GM18507 (cell line): Measurements from ENCODE around the gene CLEC4F.
"Not testable (repeated sequence)": the region's sequence is repeated elsewhere in the genome, so short reads cannot be mapped to it uniquely, and the experiment has no call there.

ENCODE experiments used
- DNase-seq: peaks from one replicate; pipeline ENCODE4 v3.0.0; 2011; ENCODE audit warnings: low read depth; ENCODE audit not compliant: insufficient read length; ENCODE audit errors: extremely low spot score
- FAIRE-seq: peaks from 2 replicates; lab custom pipeline; 2011; peaks lifted over from hg19 to GRCh38; lab: Jason Lieb, UNC

The CLEC4F gene

DNA sequence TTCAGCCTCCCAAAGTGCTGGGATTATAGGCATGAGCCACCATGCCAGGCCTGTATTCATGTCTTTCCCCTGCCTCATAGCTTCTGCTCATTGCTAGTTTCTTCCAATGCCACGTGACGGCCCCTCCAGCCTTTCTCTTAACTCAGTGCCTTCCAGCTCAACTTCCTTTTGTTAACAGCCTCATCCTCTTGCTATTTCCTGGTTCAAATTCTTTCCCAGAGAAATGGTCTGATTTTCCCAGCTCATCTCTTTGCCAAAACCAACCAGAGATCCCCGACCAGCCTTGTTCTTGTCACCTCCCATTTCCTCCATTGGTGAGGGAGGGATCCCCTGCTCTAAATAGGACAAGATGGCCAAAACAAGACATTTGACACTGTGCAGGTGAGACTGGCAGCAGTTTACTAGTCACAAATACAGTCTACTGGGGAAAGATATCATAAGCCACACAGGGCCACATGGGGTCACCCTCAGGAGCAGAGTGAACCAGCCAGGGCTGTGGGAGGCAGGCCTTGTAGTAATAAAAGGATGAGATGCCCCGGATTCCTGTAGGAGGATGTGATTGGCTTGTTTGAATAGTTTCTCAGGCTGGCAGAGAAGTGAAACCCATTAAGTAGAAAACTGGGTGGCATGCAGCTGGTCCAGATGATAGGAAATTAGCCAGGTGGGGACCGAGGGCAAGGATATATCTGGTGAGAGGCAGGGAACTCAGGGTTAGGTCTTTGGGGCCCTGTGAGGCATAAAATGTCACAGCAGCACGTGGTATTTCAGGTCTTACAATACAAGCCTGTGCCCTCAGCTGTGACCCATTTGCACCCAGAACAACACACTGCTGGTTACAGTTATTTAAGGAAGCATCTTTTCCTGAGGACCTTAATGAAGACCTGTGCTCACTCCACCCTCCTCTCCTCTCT, 8.8 kb upstream of the CLEC4F start:
- FAIRE-seq (no peak), DNase-seq (no peak)

DNA sequence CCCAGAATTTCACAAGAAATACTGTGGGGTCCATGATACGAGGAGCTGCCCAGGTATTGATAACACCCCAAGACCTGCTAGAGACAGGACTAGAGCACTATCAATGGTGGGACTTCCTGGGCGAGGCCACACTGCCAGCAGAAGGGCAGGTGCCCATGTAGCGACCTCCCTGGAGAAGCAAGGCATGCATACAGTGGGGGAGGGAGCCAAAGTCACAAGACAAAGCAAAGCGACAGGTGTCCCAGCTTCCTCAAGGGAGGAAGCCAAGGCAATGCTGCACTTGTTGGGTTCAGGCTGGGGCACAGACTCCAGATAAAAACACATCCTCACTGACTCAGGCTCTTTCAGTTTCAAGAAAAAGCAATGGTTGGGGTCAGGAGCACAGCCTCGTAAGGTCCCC, 7.7 kb upstream of the CLEC4F start:
- DNase-seq, result no peak
- no peak for FAIRE-seq

DNA sequence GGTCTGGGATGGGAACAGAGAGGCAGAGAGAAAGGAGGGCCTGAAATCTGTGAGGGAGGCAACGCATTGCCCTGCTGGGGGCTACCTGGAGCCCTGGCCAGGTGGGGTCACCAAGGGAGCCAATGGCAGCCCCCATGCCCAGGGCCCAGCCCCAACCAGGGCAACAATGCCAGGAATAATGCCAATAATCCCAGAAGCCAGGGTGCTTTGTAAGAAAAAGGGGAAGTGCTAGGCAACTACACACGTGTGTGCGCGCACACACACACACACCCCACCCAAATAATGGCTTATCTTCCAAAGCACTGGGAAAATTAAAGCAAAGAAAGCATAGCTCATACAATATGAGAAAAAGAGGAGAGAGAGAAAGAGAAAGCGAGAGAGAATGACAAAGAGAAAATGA, 7.0 kb upstream of the CLEC4F start:
- DNase-seq (no peak), FAIRE-seq (no peak)

DNA sequence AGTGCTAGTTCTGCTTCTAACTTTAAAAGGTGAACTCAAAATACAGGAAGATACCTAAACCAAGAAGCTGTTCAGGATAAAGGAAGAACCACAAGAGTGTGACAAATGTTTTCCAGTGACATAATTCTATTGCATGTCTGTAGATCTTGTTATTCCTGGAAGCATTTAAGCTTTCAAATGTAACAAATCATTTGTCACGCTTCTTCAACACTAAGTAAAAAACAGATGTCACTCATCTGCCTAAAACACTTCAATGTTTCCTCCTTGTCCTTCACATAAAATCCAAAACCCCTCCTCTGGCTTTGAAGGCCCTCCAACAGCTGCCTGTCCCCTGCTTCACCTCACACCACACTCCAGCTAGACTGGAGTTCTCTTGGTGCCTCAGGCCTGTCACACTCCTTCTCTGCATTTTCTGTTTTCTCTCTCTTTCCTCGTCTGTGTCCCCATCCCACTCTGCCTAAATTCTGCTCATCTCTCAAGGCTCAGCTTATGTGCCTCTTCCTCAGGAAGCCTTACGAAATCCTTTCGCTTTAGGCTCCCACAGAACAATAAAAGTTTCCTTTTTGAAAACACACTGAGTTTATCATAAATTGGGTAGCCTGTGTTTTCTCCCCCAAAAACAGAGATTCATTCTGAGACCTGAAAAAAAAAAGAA, 6.4 kb upstream of the CLEC4F start:
- DNase-seq (no peak), FAIRE-seq (no peak)

DNA sequence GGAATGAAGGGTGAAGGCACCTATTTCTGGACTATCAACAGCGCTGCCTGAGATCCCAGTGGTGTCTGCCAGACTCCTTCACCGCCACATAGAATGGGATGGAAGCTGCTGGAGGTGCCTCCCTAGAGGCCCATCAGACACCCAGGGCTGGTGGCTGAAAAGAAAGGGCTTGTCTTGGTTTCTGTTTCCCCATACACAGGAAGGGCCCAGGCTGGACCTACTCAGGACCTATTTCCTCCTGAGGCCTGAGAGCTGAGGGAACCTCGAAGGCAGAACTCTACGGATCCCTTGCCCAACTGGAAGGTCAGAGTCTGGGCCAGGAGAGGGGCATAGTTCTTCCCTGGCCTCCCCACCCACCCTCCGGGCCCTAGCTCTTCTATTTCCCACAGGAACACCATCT, 2.9 kb upstream of the CLEC4F start:
- DNase-seq (no peak), FAIRE-seq (no peak)

DNA sequence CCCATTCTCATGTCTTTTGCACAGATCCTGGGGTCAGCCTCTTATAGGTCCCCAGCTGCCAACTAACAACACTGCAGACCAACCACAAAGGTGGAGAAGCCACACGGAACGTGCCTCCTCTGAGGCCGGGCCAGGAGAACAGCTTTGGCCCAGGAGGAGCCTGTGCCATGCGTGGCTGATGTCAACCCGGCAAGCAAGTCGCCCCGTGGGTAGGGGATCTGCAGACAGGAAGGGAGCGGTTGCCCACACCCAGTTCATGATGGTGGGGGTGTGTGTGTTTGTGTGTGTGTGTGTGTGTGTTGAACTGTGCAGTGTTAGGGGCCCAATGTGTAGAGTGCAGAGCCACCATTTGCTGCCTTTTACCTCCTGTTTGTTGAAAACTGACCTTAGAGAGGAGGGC, 2.4 kb upstream of the CLEC4F start:
- DNase-seq (no peak), FAIRE-seq (no peak)

DNA sequence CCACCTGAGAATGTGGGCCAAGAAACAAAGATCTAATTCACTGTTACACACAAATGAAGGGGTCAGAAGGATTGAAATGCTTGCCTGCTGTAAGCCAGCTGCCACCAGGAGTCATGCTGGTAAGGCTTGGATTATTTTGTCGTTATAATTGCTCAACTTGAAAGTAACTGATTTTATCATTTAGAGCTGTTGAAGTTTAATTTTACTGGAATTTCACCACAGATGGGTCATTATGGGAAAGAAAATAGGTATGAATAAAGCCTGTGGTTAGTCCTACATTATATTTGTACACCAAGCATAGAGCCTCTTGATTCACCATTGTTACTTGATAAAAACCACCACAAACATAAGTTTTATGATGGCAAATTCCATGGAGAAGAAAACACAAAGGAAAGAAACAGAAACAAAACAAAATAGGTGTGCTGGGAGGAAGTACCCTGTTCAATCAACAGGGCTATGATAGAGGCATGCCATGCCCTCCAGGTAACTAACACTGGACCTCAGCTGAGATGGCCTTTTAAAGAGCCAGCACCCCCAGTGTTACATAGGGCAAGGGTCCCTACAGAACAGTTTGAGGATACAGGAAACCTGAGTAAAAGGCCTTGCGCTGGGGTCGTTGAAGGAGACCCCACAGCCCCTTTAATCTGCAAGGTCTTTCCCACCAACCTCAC, 3.0 kb downstream of the CLEC4F start:
- no peak for DNase-seq
- no peak for FAIRE-seq

DNA sequence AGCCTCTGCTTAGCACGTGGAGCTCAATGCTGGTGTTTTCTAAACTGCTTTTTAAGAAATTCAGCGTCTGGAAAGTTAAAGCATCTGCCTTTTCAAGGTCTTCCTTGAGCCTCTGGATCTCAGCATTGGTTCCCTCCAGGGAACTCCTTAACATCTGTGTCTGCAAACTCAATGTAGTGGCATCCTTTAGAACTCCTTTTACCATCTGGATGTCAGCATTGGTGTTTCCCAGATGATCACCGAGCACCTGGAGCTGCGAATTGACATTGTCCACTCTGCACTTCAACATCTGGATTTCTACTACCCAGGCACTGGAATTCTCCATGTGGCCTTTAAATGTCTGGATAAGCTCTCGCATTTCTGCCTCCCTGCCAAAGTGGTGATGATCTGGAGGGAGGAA, 3.7 kb downstream of the CLEC4F start:
- no peak for DNase-seq
- FAIRE-seq, result no peak

DNA sequence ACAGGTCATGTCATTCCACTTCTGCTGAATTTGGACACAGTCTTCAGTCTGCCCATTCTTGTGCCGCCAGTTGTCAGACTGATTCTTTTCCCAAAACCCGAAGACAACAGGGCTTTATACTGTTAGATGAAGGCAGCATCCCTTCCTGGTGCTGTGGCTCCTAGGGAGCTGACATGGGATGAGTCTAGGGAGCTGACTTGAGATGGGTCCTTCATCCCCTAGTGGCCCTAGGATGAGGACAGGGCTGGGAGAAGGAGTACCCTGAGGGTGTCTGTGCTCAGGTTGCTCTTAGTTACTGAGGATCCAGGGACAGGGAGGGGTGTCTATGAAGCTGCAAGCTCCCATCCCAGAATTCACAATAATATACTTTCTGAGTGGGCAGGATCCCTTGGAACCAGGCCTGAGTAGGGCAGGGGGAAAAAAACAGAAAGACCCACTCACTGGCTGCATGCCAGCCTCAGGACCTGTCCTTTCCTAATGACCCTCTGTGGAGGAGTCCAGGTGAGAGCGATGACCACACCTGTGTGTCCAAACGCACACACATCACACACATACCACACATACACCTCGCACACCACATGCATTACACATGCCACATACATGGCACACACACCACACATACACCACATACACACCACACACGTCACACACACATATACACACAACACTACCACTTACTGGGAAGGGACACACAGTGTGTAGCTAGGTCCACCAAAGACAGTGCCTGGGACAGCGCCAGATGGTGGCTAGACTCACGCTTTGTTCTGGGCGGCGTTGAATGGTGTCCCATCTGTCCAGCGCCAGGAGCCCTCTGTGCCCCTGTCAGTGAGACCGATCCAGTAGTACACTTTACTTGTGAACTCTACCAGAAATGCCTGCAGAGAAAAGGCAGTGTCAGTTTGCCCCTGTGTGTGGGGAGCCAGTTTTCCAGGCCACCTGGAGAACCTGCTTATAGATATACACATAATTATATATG, 11.1 kb downstream of the CLEC4F start:
- FAIRE-seq (no peak), DNase-seq (no peak)

DNA sequence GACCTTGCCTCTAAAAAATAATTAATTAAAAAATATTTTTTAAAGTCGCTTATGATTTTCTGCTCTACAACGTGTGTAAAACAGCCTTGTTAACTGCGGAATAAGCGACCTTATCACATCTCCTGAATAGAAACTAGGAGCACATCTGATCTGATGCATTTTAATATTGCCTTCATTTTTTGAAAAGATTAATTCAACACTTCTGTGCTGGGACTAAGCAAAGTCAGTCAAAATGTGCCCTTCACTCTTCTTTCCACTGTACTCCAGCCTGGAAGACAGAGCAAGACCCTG, 12.6 kb downstream of the CLEC4F start:
- no peak for FAIRE-seq
- no peak for DNase-seq

DNA sequence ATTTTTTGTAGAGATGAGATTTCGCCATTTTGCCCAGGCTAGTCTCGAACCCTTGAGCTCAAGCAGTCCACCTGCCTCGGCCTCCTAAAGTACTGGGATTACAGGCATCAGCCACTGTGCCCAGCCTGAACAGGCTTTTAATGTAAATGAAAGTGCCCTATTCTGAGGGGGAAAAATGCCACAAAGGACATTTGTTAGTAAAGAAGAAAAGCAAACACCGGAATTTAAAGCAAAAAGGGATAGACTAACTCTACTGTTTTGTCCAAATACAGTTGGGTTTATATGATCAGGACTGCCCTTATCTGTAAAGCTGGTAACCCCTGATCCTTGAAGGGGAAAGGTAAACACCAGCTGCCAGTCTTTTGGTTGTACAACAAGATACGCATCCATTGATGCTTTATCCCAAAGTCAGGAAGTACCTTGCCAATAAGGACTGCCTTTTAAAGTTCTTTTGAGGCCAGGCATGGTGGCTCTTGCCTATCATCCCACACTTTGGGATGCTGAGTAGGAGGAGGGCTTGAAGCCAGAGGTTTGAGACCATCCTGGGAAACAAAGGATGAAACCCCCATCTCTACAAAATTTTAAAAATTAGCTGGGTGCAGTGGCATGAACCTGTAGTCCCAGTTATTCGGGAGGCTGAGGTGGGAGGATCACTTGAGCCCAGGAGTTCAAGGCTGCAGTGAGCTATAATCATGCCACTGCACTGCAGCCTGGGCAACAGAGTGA, 13.1 kb downstream of the CLEC4F start:
- FAIRE-seq, result no peak
- DNase-seq, result no peak

DNA sequence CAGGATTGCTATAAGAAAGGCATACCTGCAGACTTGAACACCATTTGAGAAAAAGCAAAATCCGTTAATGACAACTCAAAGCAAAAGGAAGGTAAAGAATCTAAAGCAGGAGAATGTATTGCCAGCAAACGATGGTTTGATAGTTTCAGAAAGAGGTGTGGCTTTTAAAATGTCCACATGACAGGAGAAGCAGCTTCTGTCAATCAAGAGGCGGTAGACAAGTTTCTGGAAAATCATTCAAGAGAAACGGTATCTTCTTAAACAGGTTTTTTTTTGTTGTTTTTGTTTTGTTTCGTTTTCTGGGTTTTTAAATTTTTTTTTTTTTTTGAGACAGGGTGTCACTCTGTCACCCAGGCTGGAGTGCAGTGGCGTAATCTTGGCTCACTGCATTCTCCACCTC, 13.8 kb downstream of the CLEC4F start:
- FAIRE-seq (no peak), DNase-seq (no peak)

DNA sequence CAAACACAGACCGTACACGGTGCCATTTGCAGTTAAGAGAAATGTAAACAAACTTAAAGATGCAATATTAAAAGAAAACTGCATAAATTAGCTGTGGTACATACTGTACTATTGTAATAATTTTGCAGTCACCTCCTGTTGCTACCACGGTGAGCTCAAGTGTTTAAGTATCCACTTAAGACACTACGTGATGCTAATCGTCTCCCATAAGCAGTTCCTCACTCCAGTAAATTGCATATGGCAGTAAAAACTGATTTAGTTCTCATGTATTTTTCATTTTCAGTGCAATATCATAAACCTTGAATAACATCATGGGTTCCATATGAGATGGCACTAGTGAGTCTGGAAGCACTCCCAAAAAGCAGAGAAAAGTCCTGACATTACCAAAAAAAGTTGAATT, 14.4 kb downstream of the CLEC4F start:
- DNase-seq (no peak), FAIRE-seq (no peak)

DNA sequence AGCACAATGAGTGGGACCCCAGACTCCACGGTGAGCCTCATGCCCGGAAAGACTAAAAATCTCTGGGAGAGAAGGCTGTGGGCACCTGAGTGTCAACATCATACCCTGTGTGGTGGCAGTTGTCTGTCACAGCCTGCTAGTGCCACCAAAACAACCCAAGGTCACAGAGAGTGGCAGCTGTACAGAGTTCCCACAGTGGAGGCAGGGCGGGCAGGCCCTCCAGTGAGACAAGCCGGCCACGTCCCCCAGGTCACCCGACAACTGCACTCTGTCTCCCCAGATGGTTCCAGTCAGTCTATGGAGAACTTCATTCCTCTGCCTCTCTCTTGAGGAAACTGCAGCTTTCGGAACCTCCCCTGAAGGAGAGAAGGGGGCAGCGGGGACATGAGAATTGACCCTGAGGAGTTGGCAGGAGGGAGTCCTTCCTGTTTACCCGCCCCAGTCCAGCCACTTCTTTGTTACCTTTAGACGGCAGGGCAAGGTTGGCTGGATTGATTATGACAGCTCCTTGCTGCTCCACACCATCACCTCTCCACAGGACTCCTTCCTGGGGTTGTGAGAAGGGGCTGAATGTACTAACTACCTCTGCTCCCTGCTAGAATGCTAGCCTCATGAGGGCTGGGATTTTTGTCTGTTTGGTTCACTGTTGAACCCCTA, 18.7 kb downstream of the CLEC4F start:
- no peak for DNase-seq
- no peak for FAIRE-seq

DNA sequence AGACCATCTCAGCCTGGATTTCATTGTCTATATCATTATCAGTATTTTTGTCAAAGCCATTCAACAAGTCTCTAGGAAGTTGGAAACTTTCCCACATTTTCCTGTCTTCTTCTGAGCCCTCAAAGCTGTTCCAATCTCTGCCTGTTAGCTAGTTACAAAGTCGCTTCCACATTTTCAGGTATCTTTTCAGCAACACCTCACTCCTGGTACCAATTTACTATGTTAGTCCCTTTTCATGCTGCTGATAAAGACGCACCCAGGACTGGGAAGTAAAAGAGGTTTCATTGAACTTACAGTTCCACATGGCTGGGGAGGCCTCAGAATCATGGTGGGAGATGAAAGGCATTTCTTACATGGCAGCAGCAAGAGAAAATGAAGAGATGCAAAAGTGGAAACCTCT, 20.7 kb downstream of the CLEC4F start:
- DNase-seq, result no peak
- FAIRE-seq, result no peak

DNA sequence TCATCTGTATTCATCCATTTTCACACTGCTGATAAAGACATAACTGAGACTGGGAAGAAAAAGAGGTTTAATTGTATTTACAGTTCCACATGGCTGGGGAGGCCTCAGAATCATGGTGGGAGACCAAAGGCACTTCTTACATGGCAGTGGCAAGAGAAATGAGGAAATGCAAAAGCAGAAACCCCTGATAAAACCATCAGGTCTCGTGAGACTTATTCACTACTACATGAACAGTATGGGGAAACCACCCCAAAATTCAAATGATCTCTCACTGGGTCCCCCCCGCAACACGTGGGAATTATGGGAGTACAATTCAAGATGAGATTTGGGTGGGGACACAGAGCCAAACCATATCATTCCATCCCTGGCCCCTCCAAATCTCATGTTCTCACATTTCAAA, 22.4 kb downstream of the CLEC4F start:
- not testable (repeated sequence) for DNase-seq, FAIRE-seq

DNA sequence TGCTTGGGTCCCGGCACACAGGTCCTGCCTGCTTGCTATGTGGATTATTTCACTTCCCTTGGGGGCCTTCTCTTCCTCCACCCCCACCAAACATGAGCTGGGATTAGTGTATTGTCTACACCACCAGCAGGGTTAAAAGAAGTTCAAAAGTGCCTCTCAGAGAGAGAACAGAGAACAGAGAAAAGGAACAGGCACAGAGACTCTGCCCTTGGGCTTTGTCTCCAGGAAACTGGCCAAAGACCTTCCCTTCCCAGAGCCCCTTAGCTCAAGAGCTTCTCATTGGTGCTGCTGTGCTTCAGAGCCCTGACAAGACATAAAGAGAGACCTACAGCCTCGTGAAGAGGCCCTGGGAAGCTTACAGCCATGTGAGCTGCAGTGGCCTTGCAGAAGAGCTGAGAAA, 22.9 kb downstream of the CLEC4F start:
- FAIRE-seq (no peak), DNase-seq (no peak)

DNA sequence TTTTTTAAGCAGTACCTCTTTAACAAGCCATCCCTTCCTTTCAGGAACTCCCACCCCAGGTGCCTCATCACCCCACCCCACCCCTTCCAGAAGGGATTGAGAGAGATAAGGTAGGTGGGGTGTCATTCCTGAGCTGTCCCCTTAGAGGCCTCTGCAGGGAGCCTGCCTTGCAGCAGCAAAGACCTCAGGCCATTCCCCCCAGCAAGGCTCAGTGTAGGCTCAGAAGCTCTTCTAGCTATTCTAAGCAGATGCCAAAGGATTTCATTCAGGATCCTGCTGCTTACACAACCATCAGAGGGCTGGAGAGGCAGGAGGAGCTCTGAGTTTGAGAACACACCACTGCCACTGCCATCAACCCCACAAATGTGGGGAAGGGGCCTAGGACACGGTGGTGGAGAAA, 24.1 kb downstream of the CLEC4F start:
- no peak for FAIRE-seq
- no peak for DNase-seq
